Effector memory CD8-positive, alpha-beta T cell (primary cell): ENCODE data around the gene NPY1R.

Source experiments
- ATAC-seq: fragments of 150-1000 bp; cut with Tn5 transposase; replicated peaks from 2 replicates; pipeline ENCODE4 v1.10.0; 2021; ENCODE audit warnings: mild to moderate bottlenecking, moderate library complexity
- DNase-seq, 3 experiments: peaks; one replicate each; pipeline ENCODE4 v3.0.0; 2021
- H3K27ac Mint-ChIP-seq, 2 donors: one replicate each; pipeline ENCODE4 v1.8.0; 2022; ENCODE audit warnings: mild to moderate bottlenecking in 2 of 2, mixed read lengths in 2 of 2, moderate library complexity in 2 of 2
- H3K27me3 Mint-ChIP-seq, 2 donors: one replicate each; pipeline ENCODE4 v1.8.0; 2022; ENCODE audit warnings: mixed read lengths in 2 of 2
- H3K36me3 Mint-ChIP-seq: one replicate; pipeline ENCODE4 v1.8.0; 2022; ENCODE audit warnings: mild to moderate bottlenecking, moderate library complexity, mixed read lengths; ENCODE audit not compliant: insufficient read depth
- H3K4me1 Mint-ChIP-seq, 2 donors: one replicate each; pipeline ENCODE4 v1.8.0; 2022; ENCODE audit warnings: low read depth in 2 of 2, mixed read lengths in 2 of 2
- H3K4me3 Mint-ChIP-seq, 2 donors: one replicate each; pipeline ENCODE4 v1.8.0; 2022; ENCODE audit warnings: mild to moderate bottlenecking in 2 of 2, mixed read lengths in 2 of 2, moderate library complexity in 2 of 2
- H3K9me3 Mint-ChIP-seq, 2 donors: one replicate each; pipeline ENCODE4 v1.8.0; 2022; ENCODE audit warnings: mixed read lengths in 2 of 2
- total RNA-seq, 9 experiments: gene quantifications; one replicate each; lab custom pipeline; 2026; lab: John Stamatoyannopoulos, UW

Gene NPY1R
- 0 to 0.12 (median 0) reads per million in 9 experiments for total RNA-seq

- Mint-ChIP-seq H3K4me1 (peaks cover 6 to 7% of the 10 kb centered on the region in 2 donors), H3K27me3 (peaks cover 48 to 50% of the 10 kb centered on the region in 2 donors), H3K36me3 (peaks cover 4% of the 10 kb centered on the region), H3K27ac (no peak within 1 kb of the TSS), H3K4me3 (peak within 1 kb of the TSS; percentile 25 to 60), H3K9me3 (peaks cover 0 to 3% of the 10 kb centered on the region in 2 donors)
- no peak for ATAC-seq
- DNase-seq: no peak
These were observed at the start of gene NPY1R for GRCh38 chr4:163332526-163333406. Gene NPY1R (minus strand): TSS chr4:163332596. CDS start chr4:163326554, 6,042 bp downstream.

GRCh38 chr4:163380703-163381102, 48.3 kb upstream of the NPY1R start:
- no peak for ATAC-seq
- H3K4me3 Mint-ChIP-seq: no peak overlapping the region
- H3K9me3 Mint-ChIP-seq: no peaks in the 10 kb centered on the region
- no peak overlapping the region for H3K27ac Mint-ChIP-seq
- no peaks in the 10 kb centered on the region for H3K27me3 Mint-ChIP-seq
- no peaks in the 10 kb centered on the region for H3K4me1 Mint-ChIP-seq
- no peak for DNase-seq
- no peaks in the 10 kb centered on the region for H3K36me3 Mint-ChIP-seq

DNA sequence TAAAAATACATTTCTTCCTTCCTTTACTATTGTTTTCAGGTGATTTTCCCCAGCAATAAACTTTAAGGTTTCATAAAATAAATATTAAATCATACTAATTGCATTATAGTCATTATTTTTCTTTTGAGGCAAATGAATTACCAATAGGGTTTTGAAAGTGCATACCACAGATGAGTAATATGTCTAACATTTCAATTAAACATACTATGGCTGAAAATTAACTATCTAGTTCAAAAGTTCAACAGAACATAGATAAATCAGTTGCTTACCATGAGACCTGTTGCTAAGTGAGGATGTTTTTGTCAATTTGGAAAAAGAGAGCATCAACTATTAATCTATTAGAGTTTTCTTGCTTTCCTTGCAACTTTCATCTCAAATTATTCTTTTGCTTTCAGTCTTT, 46.3 kb upstream of the NPY1R start:
- ATAC-seq (no peak), DNase-seq (no peak)
- no peaks in the 10 kb centered on the region for H3K36me3 Mint-ChIP-seq
- no peak overlapping the region for H3K4me3 Mint-ChIP-seq
- H3K27me3 Mint-ChIP-seq: no peaks in the 10 kb centered on the region
- no peaks in the 10 kb centered on the region for H3K4me1 Mint-ChIP-seq
- H3K27ac Mint-ChIP-seq: no peak overlapping the region
- no peaks in the 10 kb centered on the region for H3K9me3 Mint-ChIP-seq

- no peaks in the 10 kb centered on the region for H3K9me3 Mint-ChIP-seq
- H3K27me3 Mint-ChIP-seq: peaks cover 0 to 7% of the 10 kb centered on the region in 2 donors
- no peak overlapping the region for H3K27ac Mint-ChIP-seq
- no peak for DNase-seq
- no peak overlapping the region for H3K4me3 Mint-ChIP-seq
- H3K36me3 Mint-ChIP-seq: no peaks in the 10 kb centered on the region
- ATAC-seq: no peak
- no peaks in the 10 kb centered on the region for H3K4me1 Mint-ChIP-seq
These were observed 39.6 kb upstream of the NPY1R start for GRCh38 chr4:163372029-163372428.

GRCh38 chr4:163367651-163368050, 35.3 kb upstream of the NPY1R start:
- H3K27me3 Mint-ChIP-seq: peaks cover 7 to 8% of the 10 kb centered on the region in 2 donors
- no peak overlapping the region for H3K27ac Mint-ChIP-seq
- H3K4me1 Mint-ChIP-seq: no peaks in the 10 kb centered on the region
- no peaks in the 10 kb centered on the region for H3K9me3 Mint-ChIP-seq
- H3K4me3 Mint-ChIP-seq: no peak overlapping the region
- ATAC-seq (no peak), DNase-seq (no peak)
- H3K36me3 Mint-ChIP-seq: no peaks in the 10 kb centered on the region

- H3K9me3 Mint-ChIP-seq: no peaks in the 10 kb centered on the region
- no peak for ATAC-seq
These were observed 23.7 kb upstream of the NPY1R start for GRCh38 chr4:163356104-163356503.

DNA sequence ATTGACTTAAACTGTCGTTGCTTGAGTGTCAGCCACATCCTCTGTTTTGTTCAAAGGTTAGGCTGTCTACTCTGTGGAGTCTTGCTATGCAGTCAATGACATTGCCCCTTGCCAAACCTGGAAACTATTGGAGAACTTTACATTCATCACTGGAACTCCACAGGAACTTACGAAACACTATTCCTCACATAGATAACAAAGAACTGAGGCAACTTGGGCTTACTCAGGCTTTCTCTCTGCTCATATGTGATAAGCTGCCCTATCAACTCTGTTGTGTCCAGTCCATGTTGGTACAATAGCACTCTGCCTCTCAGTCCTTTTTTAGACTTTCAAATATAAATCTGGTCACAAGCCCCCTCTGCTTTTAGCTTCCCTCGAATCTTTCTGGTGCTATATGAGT, 20.7 kb upstream of the NPY1R start:
- H3K36me3 Mint-ChIP-seq: no peaks in the 10 kb centered on the region
- H3K27me3 Mint-ChIP-seq: no peaks in the 10 kb centered on the region
- DNase-seq: no peak
- H3K4me1 Mint-ChIP-seq: no peaks in the 10 kb centered on the region
- H3K27ac Mint-ChIP-seq: no peak overlapping the region
- no peaks in the 10 kb centered on the region for H3K9me3 Mint-ChIP-seq
- H3K4me3 Mint-ChIP-seq: no peak overlapping the region
- no peak for ATAC-seq

More at GRCh38 chr4:163356104-163356503, 23.7 kb upstream of the NPY1R start:
- Mint-ChIP-seq H3K36me3 (no peaks in the 10 kb centered on the region), H3K27ac (no peak overlapping the region), H3K27me3 (no peaks in the 10 kb centered on the region), H3K4me1 (no peaks in the 10 kb centered on the region), H3K4me3 (no peak overlapping the region)
- DNase-seq: no peak

DNA sequence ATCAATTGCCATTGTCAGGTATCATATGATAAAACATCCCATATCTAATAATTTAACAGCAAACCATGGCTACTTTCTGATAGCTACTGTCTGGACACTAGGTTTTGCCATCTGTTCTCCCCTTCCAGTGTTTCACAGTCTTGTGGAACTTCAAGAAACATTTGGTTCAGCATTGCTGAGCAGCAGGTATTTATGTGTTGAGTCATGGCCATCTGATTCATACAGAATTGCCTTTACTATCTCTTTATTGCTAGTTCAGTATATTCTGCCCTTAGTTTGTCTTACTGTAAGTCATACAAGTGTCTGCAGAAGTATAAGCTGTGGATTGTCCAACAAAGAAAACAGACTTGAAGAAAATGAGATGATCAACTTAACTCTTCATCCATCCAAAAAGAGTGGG, 18.3 kb upstream of the NPY1R start:
- no peak for ATAC-seq
- H3K4me1 Mint-ChIP-seq: no peaks in the 10 kb centered on the region
- no peak for DNase-seq
- no peaks in the 10 kb centered on the region for H3K36me3 Mint-ChIP-seq
- peaks cover 0 to 8% of the 10 kb centered on the region in 2 donors for H3K27me3 Mint-ChIP-seq
- no peak overlapping the region for H3K4me3 Mint-ChIP-seq
- H3K9me3 Mint-ChIP-seq: no peaks in the 10 kb centered on the region
- no peak overlapping the region for H3K27ac Mint-ChIP-seq

DNA sequence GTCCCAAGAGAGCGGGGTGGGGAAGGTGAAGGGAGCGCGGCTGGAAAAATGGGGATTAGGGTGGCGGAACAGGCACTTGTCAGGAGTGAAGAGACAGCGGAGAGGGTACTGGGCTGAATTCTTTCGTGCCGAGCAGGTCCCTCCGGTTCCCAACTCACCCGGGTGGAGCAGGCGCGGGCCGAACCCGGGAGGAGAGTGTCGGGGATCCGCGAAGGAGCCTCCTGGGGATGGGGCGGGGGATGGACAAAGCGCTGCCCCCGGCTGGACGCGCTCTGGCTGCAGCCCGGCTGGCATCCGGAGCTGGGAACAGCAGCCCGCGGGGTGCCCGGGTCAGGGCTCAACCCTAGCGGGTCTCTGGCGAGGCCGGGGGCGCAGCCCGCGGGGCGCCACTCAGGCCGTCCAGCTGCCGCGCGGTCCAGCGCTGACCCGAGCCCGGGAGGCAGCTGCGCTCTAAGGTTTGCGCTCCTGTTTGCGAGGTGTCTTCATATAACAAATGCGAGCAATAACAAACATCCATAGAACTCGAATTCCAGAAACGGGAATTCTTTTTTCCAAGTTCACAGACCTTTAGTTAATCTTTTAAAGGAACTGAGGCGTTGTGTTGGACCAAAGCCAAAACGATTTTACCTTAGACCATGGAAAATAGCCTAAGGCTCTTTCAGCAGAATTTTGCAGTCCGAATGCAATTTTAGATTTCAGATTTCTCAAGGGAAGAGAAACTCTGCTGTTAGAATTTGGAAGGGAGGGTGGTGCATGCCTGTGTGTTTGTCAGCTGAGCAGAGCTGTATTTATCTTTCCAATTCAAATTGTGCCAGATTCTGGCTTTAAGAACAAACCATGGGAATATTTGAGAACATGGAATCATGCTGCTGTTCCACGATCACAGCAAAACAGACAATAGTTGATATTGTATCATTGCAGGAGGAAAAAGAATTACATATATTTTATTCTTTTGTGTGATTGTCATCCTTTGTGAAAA, 12.0 kb upstream of the NPY1R start:
- DNase-seq (no peak), ATAC-seq (no peak)
- Mint-ChIP-seq H3K9me3 (no peaks in the 10 kb centered on the region), H3K27me3 (peaks cover 11 to 24% of the 10 kb centered on the region in 2 donors), H3K36me3 (no peaks in the 10 kb centered on the region), H3K4me3 (no peak overlapping the region), H3K27ac (no peak overlapping the region), H3K4me1 (no peaks in the 10 kb centered on the region)

GRCh38 chr4:163343604-163344146, 11.3 kb upstream of the NPY1R start, which contains the start of gene NPY5R:
Gene NPY5R (plus strand): TSS chr4:163343892. CDS start chr4:163350274, 6,382 bp downstream.
- DNase-seq (no peak), ATAC-seq (no peak)
- peaks cover 15 to 24% of the 10 kb centered on the region in 2 donors for H3K27me3 Mint-ChIP-seq
- H3K4me1 Mint-ChIP-seq: no peaks in the 10 kb centered on the region
- H3K4me3 Mint-ChIP-seq: no peak within 1 kb of the TSS
- H3K27ac Mint-ChIP-seq: no peak within 1 kb of the TSS
- H3K9me3 Mint-ChIP-seq: no peaks in the 10 kb centered on the region
- H3K36me3 Mint-ChIP-seq: no peaks in the 10 kb centered on the region

DNA sequence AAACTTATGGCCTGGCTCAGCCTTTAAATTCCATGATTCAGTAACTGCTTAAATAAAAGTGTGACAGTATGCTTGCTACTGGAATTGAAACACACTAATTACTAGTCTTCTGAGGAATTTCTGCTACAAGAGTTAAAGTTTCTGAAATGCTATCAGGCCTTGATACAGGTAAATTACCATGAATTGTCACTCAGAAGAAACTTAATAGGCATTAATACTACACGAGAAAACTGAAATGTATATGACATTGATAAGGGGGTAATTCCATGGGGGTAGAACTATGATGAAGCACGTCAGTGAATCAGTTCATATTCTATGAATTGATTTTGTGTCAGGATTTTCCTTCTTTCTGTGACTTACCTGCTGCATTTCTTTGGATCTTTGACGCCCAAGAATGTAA, 3.0 kb upstream of the NPY1R start:
- Mint-ChIP-seq H3K36me3 (no peaks in the 10 kb centered on the region), H3K4me1 (peaks cover 6 to 7% of the 10 kb centered on the region in 2 donors), H3K9me3 (peaks cover 0 to 3% of the 10 kb centered on the region in 2 donors), H3K27me3 (peaks cover 40 to 50% of the 10 kb centered on the region in 2 donors), H3K4me3 (no peak overlapping the region), H3K27ac (no peak overlapping the region)
- DNase-seq: no peak
- no peak for ATAC-seq

- ATAC-seq: no peak
- Mint-ChIP-seq H3K36me3 (peaks cover 4% of the 10 kb centered on the region), H3K27ac (no peak overlapping the region), H3K9me3 (peaks cover 0 to 3% of the 10 kb centered on the region in 2 donors), H3K27me3 (peaks cover 41 to 48% of the 10 kb centered on the region in 2 donors), H3K4me3 (peak overlapping the region; percentile 25 to 60), H3K4me1 (peaks cover 6 to 7% of the 10 kb centered on the region in 2 donors)
- no peak for DNase-seq
These were observed 593 bp downstream of the NPY1R start for GRCh38 chr4:163331629-163332376.
